C1 segment of cervical spinal cord (tissue), 14 donors: ENCODE data around the gene SH2D2A.

Experiments used
- DNase-seq, 14 donors: peaks; one replicate each; lab custom pipeline; 2025; lab: John Stamatoyannopoulos, UW

The SH2D2A gene

GRCh38 chr1:156803086-156803851, 13.4 kb downstream of the SH2D2A start:
- no peak for DNase-seq

- no peak for DNase-seq
Measured at GRCh38 chr1:156802421-156802935, 14.2 kb downstream of the SH2D2A start.

- DNase-seq, result no peak
Measured at GRCh38 chr1:156801409-156802121, 15.1 kb downstream of the SH2D2A start.

- DNase-seq, result peak in 2 of 14 donors; percentile 15
Measured at GRCh38 chr1:156797212-156797871, 19.3 kb downstream of the SH2D2A start.

- no peak for DNase-seq
Measured at GRCh38 chr1:156796340-156797097, 20.1 kb downstream of the SH2D2A start.

GRCh38 chr1:156795787-156796186, 20.9 kb downstream of the SH2D2A start:
- DNase-seq, result peak in 10 of 14 donors; percentile 23 to 82 (median 50)

GRCh38 chr1:156795374-156795733, 21.3 kb downstream of the SH2D2A start:
- DNase-seq, result peak in 1 of 14 donors; percentile 80

- no peak for DNase-seq
Measured at GRCh38 chr1:156794506-156795373, 21.9 kb downstream of the SH2D2A start.

GRCh38 chr1:156789621-156790318, 26.9 kb downstream of the SH2D2A start:
- no peak for DNase-seq

- no peak for DNase-seq
Measured at GRCh38 chr1:156788136-156788535, 28.5 kb downstream of the SH2D2A start.

- DNase-seq, result no peak
Measured at GRCh38 chr1:156786640-156787039, 30.0 kb downstream of the SH2D2A start.

- no peak for DNase-seq
Measured at GRCh38 chr1:156785458-156785857, 31.2 kb downstream of the SH2D2A start.

GRCh38 chr1:156781585-156782186, 35.0 kb downstream of the SH2D2A start:
- no peak for DNase-seq

- no peak for DNase-seq
Measured at GRCh38 chr1:156777573-156777972, 39.1 kb downstream of the SH2D2A start.

- DNase-seq, result no peak
Measured at GRCh38 chr1:156776942-156777341, 39.7 kb downstream of the SH2D2A start.

- no peak for DNase-seq
Measured at GRCh38 chr1:156775799-156776198, 40.8 kb downstream of the SH2D2A start.

GRCh38 chr1:156773607-156774006, 43.0 kb downstream of the SH2D2A start:
- no peak for DNase-seq

GRCh38 chr1:156772728-156773497, 43.7 kb downstream of the SH2D2A start:
- DNase-seq, result peak in 1 of 14 donors; percentile 8

- DNase-seq, result no peak
Measured at GRCh38 chr1:156772222-156772621, 44.4 kb downstream of the SH2D2A start.
